ENCODE measurements around the gene FRMPD1.

GRCh38 chr9:37776328-37776727, 125.6 kb downstream of the FRMPD1 start:
- no peak for TF ChIP-seq CTCF (IDR thresholded peaks at IDR 0.05)
- no peak for TF ChIP-seq POLR2A (IDR thresholded peaks at IDR 0.05; ENCODE audit: low read depth)
- TF ChIP-seq POLR2AphosphoS5 (IDR thresholded peaks at IDR 0.05), result no peak
